GM18498 (cell line): ENCODE measurements around the gene MFN1.
A peak's percentile ranks its signal among the peaks of the same experiment; 100 is the strongest.

Experiments used
- ATAC-seq: cut with Tn5 transposase; IDR thresholded peaks from one replicate; pipeline ENCODE4 v1.9.1; 2021; ENCODE audit warnings: mild to moderate bottlenecking, moderate library complexity; ENCODE audit not compliant: unreplicated experiment

The MFN1 gene

GRCh38 chr3:179428876-179429548 lies 81.5 kb downstream of the MFN1 start:
- no peak for ATAC-seq

- ATAC-seq, result no peak
Measured at GRCh38 chr3:179430277-179430870, 82.9 kb downstream of the MFN1 start.

- ATAC-seq, result peak; percentile 67
Measured at GRCh38 chr3:179432021-179432420, 84.5 kb downstream of the MFN1 start.

- ATAC-seq, result no peak
Measured at GRCh38 chr3:179432451-179432850, 84.9 kb downstream of the MFN1 start.

GRCh38 chr3:179436517-179436916 lies 89.0 kb downstream of the MFN1 start:
- no peak for ATAC-seq

GRCh38 chr3:179438841-179439240 lies 91.3 kb downstream of the MFN1 start:
- ATAC-seq, result peak; percentile 89
